ENCODE measurements around the gene GIMAP8. TPM values are rescaled to one million over a fixed set of nuclear protein-coding genes. Genes with fewer than 3 reads are reported as not detected.

Gene GIMAP8
- polyA plus RNA-seq, 1 of the 3 experiments (the other 2 are of a cell fraction): not detected

- Histone ChIP-seq H3K9me3 (no peaks in the 10 kb centered on the region), H3K9me2 (no peaks in the 10 kb centered on the region), H3K4me1 (ENCODE audit: control insufficient read depth in 1 of 2, insufficient read depth in 2 of 2, low read depth in 1 of 2, low read length in 1 of 2) (no peaks in the 10 kb centered on the region), H3K36me3 (replicated peaks in 1 of 2; ENCODE audit: control insufficient read depth in 1 of 2, insufficient read depth in 2 of 2, low read length in 1 of 2) (no peaks in the 10 kb centered on the region), H3K79me2 (ENCODE audit: insufficient read depth) (no peaks in the 10 kb centered on the region), H2AFZ (ENCODE audit: low read depth) (no peak overlapping the region), H4K20me1 (ENCODE audit: insufficient read depth) (no peaks in the 10 kb centered on the region), H3K27me3 (ENCODE audit: insufficient read depth) (peaks cover 31% of the 10 kb centered on the region; the same call in 1 of the 2 replicates), H3K4me2 (no peak overlapping the region), H3F3A (replicated peaks; ENCODE audit: insufficient read depth) (no peaks in the 10 kb centered on the region), H3K4me3 (ENCODE audit: low read depth in 2 of 2, low read length in 1 of 2) (no peak overlapping the region), H3K9ac (no peak overlapping the region), H3K27ac (ENCODE audit: low read depth in 2 of 2, low read length in 1 of 2) (no peak overlapping the region)
- TF ChIP-seq MAX (IDR thresholded peaks at IDR 0.05; ENCODE audit: low read depth): no peak
- TF ChIP-seq SIN3A (IDR thresholded peaks at IDR 0.05; ENCODE audit: borderline replicate concordance, low read depth, low read length): no peak
- no peak for TF ChIP-seq GATA2 (CRISPR knock-in tag; IDR thresholded peaks at IDR 0.05)
- TF ChIP-seq SMC3 (IDR thresholded peaks at IDR 0.05; ENCODE audit: low read depth, low read length): no peak
- no peak for TF ChIP-seq USF2 (IDR thresholded peaks at IDR 0.05; ENCODE audit: borderline replicate concordance, low read depth, low read length)
- no peak for TF ChIP-seq PBX3 (IDR thresholded peaks at IDR 0.05)
- TF ChIP-seq TCF12 (IDR thresholded peaks at IDR 0.05): no peak
- no peak for TF ChIP-seq ZBTB33 (IDR thresholded peaks at IDR 0.05; ENCODE audit: borderline replicate concordance, low read depth)
- TF ChIP-seq JUND (IDR thresholded peaks at IDR 0.05): no peak
- TF ChIP-seq RFX5 (IDR thresholded peaks at IDR 0.05; ENCODE audit: low read length): no peak
- TF ChIP-seq IRF3 (IDR thresholded peaks at IDR 0.05; ENCODE audit: low read depth, low read length): no peak
- no peak for TF ChIP-seq RCOR1 (IDR thresholded peaks at IDR 0.05; ENCODE audit: low read length)
- TF ChIP-seq POLR2AphosphoS5 (IDR thresholded peaks at IDR 0.05; ENCODE audit: low read depth, low read length): no peak
- TF ChIP-seq YY1 (IDR thresholded peaks at IDR 0.05; ENCODE audit: low read depth): no peak
- no peak for TF ChIP-seq TEAD4 (IDR thresholded peaks at IDR 0.05; ENCODE audit: borderline replicate concordance, insufficient read depth)
- DNase-seq: no peak
- CTCF ChIA-PET: interaction anchor here (0.5 to 2.2 kb wide), 6 partner anchors 10 to 567 kb away, joined by 3 to 4 read pairs (median 3); no protein-coding TSS in a partner anchor
- 44% methylated on average over 19 of the region's 19 CpGs for WGBS (ENCODE audit: low lambda C conversion rate)
- POLR2A ChIA-PET: no interaction called here
Observed at GRCh38 chr7:150451097-150451793, 815 bp downstream of the GIMAP8 start.
